Fibroblast of lung (primary cell): ENCODE results near the gene HOXC12. TPM values are rescaled to one million over a fixed set of nuclear protein-coding genes. Genes with fewer than 3 reads are reported as not detected.

Experiments used
- DNase-seq, 2 donors: peaks; one replicate each; pipeline versions ENCODE4 v3.0.0 to v3.0.0-alpha.2; 2010; ENCODE audit warnings: low read depth in 2 of 2
- H2AFZ ChIP-seq: 2 replicates; pipeline ENCODE4 v1.5.1; 2012; ENCODE audit warnings: low read length, control low read depth, inconsistent platforms
- H3K27ac ChIP-seq: 2 replicates; pipeline ENCODE4 v1.5.1; 2011; ENCODE audit warnings: low read length, control low read depth; ENCODE audit not compliant: insufficient read depth
- H3K27me3 ChIP-seq: 2 replicates; pipeline ENCODE4 v1.5.1; 2011; ENCODE audit warnings: mild to moderate bottlenecking, low read length; ENCODE audit not compliant: control insufficient read depth, insufficient read depth
- H3K36me3 ChIP-seq: 2 replicates; pipeline ENCODE4 v1.5.1; 2011; ENCODE audit warnings: low read length; ENCODE audit not compliant: control insufficient read depth, insufficient read depth
- H3K4me1 ChIP-seq: 2 replicates; pipeline ENCODE4 v1.5.1; 2011; ENCODE audit warnings: low read length; ENCODE audit not compliant: control insufficient read depth, insufficient read depth; ENCODE audit errors: extremely low read depth
- H3K4me2 ChIP-seq: 2 replicates; pipeline ENCODE4 v1.5.1; 2011; ENCODE audit warnings: low read length, control low read depth; ENCODE audit not compliant: insufficient read depth; ENCODE audit errors: extremely low read depth
- H3K4me3 ChIP-seq, 4 experiments: fragments of 200-600 bp in 1 of 4; sonication (generic) in 1 of 4; replicated peaks in 1 of 4; 2 replicates each; pipeline ENCODE4 v1.5.1; 2011 to 2016; ENCODE audit warnings: low read length in 4 of 4, low read depth in 3 of 4, mild to moderate bottlenecking in 3 of 4, control low read depth in 2 of 4, inconsistent platforms in 1 of 4, mixed read lengths in 1 of 4; ENCODE audit not compliant: insufficient read depth in 1 of 4; ENCODE audit errors: control extremely low read depth in 1 of 4
- H3K79me2 ChIP-seq: 2 replicates; pipeline ENCODE4 v1.5.1; 2012; ENCODE audit warnings: mild to moderate bottlenecking, low read length, inconsistent platforms; ENCODE audit not compliant: control insufficient read depth, insufficient read depth
- H3K9ac ChIP-seq: 2 replicates; pipeline ENCODE4 v1.5.1; 2011; ENCODE audit warnings: mild to moderate bottlenecking, low read length, control low read depth; ENCODE audit not compliant: insufficient read depth
- H3K9me3 ChIP-seq: 2 replicates; pipeline ENCODE4 v1.5.1; 2012; ENCODE audit warnings: low read depth, low read length; ENCODE audit not compliant: control insufficient read depth, insufficient read depth
- H4K20me1 ChIP-seq: 2 replicates; pipeline ENCODE4 v1.5.1; 2011; ENCODE audit warnings: low read length; ENCODE audit not compliant: control insufficient read depth, insufficient read depth; ENCODE audit errors: extremely low read depth
- EZH2 ChIP-seq: IDR thresholded peaks from 2 replicates; pipeline ENCODE4 v1.5.1; 2012; ENCODE audit warnings: low read length, control low read depth, mild to moderate bottlenecking; ENCODE audit errors: missing control alignments
- polyA plus RNA-seq, 2 donors: library from polyadenylated mRNA; depleted of rRNA in 1 of 2; stranded (reverse) in 1 of 2; unstranded in 1 of 2; fragments of >200 nt; gene quantifications; 2 replicates each; pipeline ENCODE4 v1.2.1, GENCODE V29; 2011 to 2012; ENCODE audit warnings: missing spikeins in 1 of 2
- total RNA-seq: library from RNA; depleted of rRNA; stranded (reverse); fragments of >200 nt; gene quantifications from 2 replicates; pipeline ENCODE4 v1.2.1, GENCODE V29; 2014
- TF ChIP-seq, protein P1 (sequence below), 2 donors: IDR thresholded peaks in 1 of 2; conservative IDR thresholded peaks in 1 of 2; 1 replicate in 1 of 2; 2 replicates in 1 of 2; pipeline ENCODE4 v1.5.1; 2011 to 2012; ENCODE audit warnings: low read length in 2 of 2, control low read depth in 1 of 2, inconsistent platforms in 1 of 2, low read depth in 1 of 2, mild to moderate bottlenecking in 1 of 2

HOXC12 gene
- total and polyA plus RNA-seq, 2 donors (not counting 1 experiment from before 2014, with no cell fraction given): not detected

DNA sequence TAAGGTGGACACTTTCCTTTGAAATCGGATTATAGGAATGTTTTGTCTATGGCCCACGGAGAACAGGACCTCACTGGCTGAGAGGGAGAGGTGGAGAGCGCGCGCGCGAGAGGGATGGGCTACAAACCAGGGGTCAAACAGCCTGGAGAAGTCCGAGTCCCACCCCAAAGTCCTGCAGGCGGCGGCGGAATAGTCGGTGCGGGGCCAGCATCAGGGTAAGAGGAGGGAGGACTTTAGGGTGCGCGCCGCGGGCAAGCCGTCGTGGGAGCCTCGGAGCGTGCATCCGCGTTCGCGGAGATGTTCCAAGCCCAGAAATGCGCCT lies 50.8 kb downstream of the HOXC12 start:
- Histone ChIP-seq H3K9ac (no peak overlapping the region), H3K4me3 (no peak overlapping the region)
- TF ChIP-seq, protein P1, sequence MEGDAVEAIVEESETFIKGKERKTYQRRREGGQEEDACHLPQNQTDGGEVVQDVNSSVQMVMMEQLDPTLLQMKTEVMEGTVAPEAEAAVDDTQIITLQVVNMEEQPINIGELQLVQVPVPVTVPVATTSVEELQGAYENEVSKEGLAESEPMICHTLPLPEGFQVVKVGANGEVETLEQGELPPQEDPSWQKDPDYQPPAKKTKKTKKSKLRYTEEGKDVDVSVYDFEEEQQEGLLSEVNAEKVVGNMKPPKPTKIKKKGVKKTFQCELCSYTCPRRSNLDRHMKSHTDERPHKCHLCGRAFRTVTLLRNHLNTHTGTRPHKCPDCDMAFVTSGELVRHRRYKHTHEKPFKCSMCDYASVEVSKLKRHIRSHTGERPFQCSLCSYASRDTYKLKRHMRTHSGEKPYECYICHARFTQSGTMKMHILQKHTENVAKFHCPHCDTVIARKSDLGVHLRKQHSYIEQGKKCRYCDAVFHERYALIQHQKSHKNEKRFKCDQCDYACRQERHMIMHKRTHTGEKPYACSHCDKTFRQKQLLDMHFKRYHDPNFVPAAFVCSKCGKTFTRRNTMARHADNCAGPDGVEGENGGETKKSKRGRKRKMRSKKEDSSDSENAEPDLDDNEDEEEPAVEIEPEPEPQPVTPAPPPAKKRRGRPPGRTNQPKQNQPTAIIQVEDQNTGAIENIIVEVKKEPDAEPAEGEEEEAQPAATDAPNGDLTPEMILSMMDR (conservative IDR thresholded peaks at IDR 0.05 in 1 of 2, IDR thresholded peaks at IDR 0.05 in 1 of 2; ENCODE audit: low read depth in 1 of 2, low read length in 2 of 2): no peak
- no peak for TF ChIP-seq EZH2

DNA sequence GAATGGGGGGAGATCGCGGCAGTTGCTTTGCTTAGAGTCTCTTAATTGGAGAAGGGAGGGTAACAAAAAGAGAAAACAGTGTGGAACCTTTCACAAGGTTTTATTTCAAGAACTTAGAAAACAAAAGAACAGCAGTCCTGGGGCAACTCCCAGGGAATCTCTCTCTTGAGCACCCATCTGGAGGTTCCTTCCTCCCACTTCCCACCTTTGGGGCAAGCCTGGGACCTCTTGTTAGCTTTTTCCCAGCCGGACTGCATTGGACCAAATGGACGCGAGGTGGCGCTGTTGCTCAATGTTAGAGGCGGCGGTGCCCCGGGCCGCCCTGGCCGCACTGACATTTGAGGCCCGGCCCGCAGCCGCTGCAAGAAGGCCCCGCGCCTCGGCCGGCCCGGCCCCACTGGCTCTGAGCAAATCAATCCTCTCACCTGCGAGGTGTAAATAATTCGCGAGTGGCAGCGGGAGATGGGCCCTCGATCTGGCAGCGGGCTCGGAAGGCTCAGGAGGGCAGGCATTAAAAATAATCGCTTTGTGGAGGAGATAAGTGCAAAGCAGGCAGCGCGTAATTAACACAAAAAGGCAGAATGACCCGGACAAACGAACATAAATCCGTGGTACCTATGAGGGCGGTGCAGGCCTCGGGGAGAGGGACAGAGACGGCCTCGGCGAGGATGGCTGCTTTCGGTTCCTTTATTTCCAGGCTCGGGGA lies 51.3 kb downstream of the HOXC12 start:
- Histone ChIP-seq H3K27ac (no peak overlapping the region), H3K9me3 (no peaks in the 10 kb centered on the region), H3K9ac (no peak overlapping the region), H3K4me3 (no peak overlapping the region), H3K36me3 (no peaks in the 10 kb centered on the region), H4K20me1 (no peaks in the 10 kb centered on the region), H3K4me2 (peak overlapping the region; percentile 11), H3K4me1 (no peaks in the 10 kb centered on the region), H2AFZ (no peak overlapping the region), H3K79me2 (no peaks in the 10 kb centered on the region), H3K27me3 (peaks cover 76% of the 10 kb centered on the region)
- TF ChIP-seq, protein P1 (conservative IDR thresholded peaks at IDR 0.05 in 1 of 2, IDR thresholded peaks at IDR 0.05 in 1 of 2; ENCODE audit: low read depth in 1 of 2, low read length in 2 of 2): peak; percentile 73 to 78
- TF ChIP-seq EZH2: peak; percentile 0
- DNase-seq: peak; percentile 53 to 77

More for the DNA sequence above, 50.8 kb downstream of the HOXC12 start:
- Histone ChIP-seq H3K36me3 (no peaks in the 10 kb centered on the region), H3K4me1 (no peaks in the 10 kb centered on the region), H2AFZ (no peak overlapping the region), H3K27ac (no peak overlapping the region), H3K79me2 (no peaks in the 10 kb centered on the region), H4K20me1 (no peaks in the 10 kb centered on the region), H3K9me3 (no peaks in the 10 kb centered on the region), H3K4me2 (no peak overlapping the region), H3K27me3 (peaks cover 78% of the 10 kb centered on the region)
- DNase-seq: no peak

DNA sequence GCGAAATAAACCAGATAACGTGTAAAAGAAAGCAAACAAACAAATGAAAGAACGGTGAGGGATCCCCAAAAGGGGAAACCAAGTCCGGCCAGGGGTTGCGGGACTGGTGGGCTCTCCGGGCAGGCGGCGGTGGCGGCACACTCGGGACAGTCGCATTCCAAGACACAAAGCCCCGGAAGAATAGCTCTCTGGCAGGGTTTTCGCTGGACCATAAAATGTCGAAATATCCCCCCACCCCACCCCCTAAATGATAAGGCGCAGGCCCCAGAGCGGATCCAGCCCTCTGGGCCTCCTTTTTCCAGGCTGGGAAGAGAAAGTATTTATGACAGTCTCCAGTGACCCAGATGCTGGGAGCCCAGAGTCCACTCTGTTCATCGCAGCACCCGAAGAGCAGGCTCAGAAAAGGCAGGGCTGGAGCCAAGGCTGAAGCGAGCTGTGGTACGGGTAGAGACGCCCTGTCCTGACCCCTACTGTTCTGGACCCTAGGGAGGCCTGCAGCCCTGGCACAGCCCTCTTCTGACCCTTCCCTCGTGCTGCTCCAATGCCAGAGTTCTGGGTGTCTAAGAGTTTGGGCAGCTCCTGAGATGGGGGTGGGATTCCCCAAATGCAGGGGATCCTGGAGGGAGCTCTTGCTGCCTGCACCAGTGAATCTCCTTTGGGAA lies 52.0 kb downstream of the HOXC12 start:
- no peak overlapping the region for H3K27ac ChIP-seq
- no peaks in the 10 kb centered on the region for H3K4me1 ChIP-seq
- no peak overlapping the region for H3K4me2 ChIP-seq
- H3K36me3 ChIP-seq: no peaks in the 10 kb centered on the region
- H3K27me3 ChIP-seq: peaks cover 76% of the 10 kb centered on the region
- no peaks in the 10 kb centered on the region for H4K20me1 ChIP-seq
- H2AFZ ChIP-seq: no peak overlapping the region
- no peak overlapping the region for H3K9ac ChIP-seq
- H3K9me3 ChIP-seq: no peaks in the 10 kb centered on the region
- H3K4me3 ChIP-seq: no peak overlapping the region
- H3K79me2 ChIP-seq: no peaks in the 10 kb centered on the region
- no peak for DNase-seq
- TF ChIP-seq, protein P1 (conservative IDR thresholded peaks at IDR 0.05 in 1 of 2, IDR thresholded peaks at IDR 0.05 in 1 of 2; ENCODE audit: low read depth in 1 of 2, low read length in 2 of 2): no peak
- TF ChIP-seq EZH2: no peak
